ENCODE data around the gene SEMA4F. TPM values are rescaled to one million over a fixed set of nuclear protein-coding genes. Genes with fewer than 3 reads are reported as not detected.

Gene SEMA4F
- total RNA-seq, 4 donors from 2014 or later = 2.8 to 5.5 (median 5.3) TPM

- no peak for TF ChIP-seq EP300 (IDR thresholded peaks at IDR 0.05)
- no peak for TF ChIP-seq POLR2A (IDR thresholded peaks at IDR 0.05; ENCODE audit: low read depth)
- TF ChIP-seq CTCF (IDR thresholded peaks at IDR 0.05) = no peak
- TF ChIP-seq POLR2AphosphoS5 (IDR thresholded peaks at IDR 0.05) = no peak
- Histone ChIP-seq H3K27me3 (no peaks in the 10 kb centered on the region), H3K4me3 (no peak overlapping the region), H3K36me3 (peaks cover 9 to 59% (median 46%) of the 10 kb centered on the region in 4 donors), H3K27ac (replicated peaks in 1 of 4) (no peak overlapping the region), H3K4me1 (no peaks in the 10 kb centered on the region), H3K9me3 (no peaks in the 10 kb centered on the region)
- peak; percentile 74 for DNase-seq (ENCODE audit: extremely low spot score)
- intact Hi-C loops (cut with DNase I) = no loop called here
- WGBS = 84% methylated on average over 7 of the region's 7 CpGs
These were observed 19.9 kb downstream of the SEMA4F start for GRCh38 chr2:74673826-74674528.

GRCh38 chr2:74675090-74675489 is 21.0 kb downstream of the SEMA4F start:
- Histone ChIP-seq H3K36me3 (peaks cover 16 to 70% (median 57%) of the 10 kb centered on the region in 4 donors), H3K9me3 (no peaks in the 10 kb centered on the region), H3K4me1 (no peaks in the 10 kb centered on the region), H3K27me3 (no peaks in the 10 kb centered on the region), H3K27ac (replicated peaks in 1 of 4) (no peak overlapping the region), H3K4me3 (no peak overlapping the region)
- 86% methylated on average over 6 of the region's 6 CpGs for WGBS
- intact Hi-C loops (cut with DNase I) = no loop called here
- TF ChIP-seq CTCF (IDR thresholded peaks at IDR 0.05) (no peak), POLR2A (IDR thresholded peaks at IDR 0.05; ENCODE audit: low read depth) (no peak), EP300 (IDR thresholded peaks at IDR 0.05) (no peak), POLR2AphosphoS5 (IDR thresholded peaks at IDR 0.05) (no peak)
- DNase-seq (ENCODE audit: extremely low spot score) = peak; percentile 8

GRCh38 chr2:74676331-74676730 is 22.3 kb downstream of the SEMA4F start:
- no peak overlapping the region for H3K27ac ChIP-seq (replicated peaks in 1 of 4)
- H3K4me1 ChIP-seq = no peaks in the 10 kb centered on the region
- peak; percentile 45 for DNase-seq (ENCODE audit: extremely low spot score)
- TF ChIP-seq CTCF (IDR thresholded peaks at IDR 0.05) (no peak), POLR2AphosphoS5 (IDR thresholded peaks at IDR 0.05) (no peak), POLR2A (IDR thresholded peaks at IDR 0.05; ENCODE audit: low read depth) (no peak), EP300 (IDR thresholded peaks at IDR 0.05) (no peak)
- H3K9me3 ChIP-seq = no peaks in the 10 kb centered on the region
- intact Hi-C loops (cut with DNase I) = no loop called here
- no peaks in the 10 kb centered on the region for H3K27me3 ChIP-seq
- WGBS = 90% methylated on average over 4 of the region's 4 CpGs
- H3K36me3 ChIP-seq = peaks cover 20 to 82% (median 62%) of the 10 kb centered on the region in 4 donors
- H3K4me3 ChIP-seq = no peak overlapping the region

GRCh38 chr2:74679615-74680014 is 25.6 kb downstream of the SEMA4F start:
- intact Hi-C loops (cut with DNase I) = no loop called here
- whole genome bisulfite sequencing = 92% methylated on average over 13 of the region's 15 CpGs

More at GRCh38 chr2:74679615-74680014, 25.6 kb downstream of the SEMA4F start:
- H3K36me3 ChIP-seq = peaks cover 18 to 62% (median 46%) of the 10 kb centered on the region in 4 donors
- H3K4me3 ChIP-seq = no peak overlapping the region
- no peaks in the 10 kb centered on the region for H3K27me3 ChIP-seq
- H3K27ac ChIP-seq (replicated peaks in 1 of 4) = no peak overlapping the region
- TF ChIP-seq EP300 (IDR thresholded peaks at IDR 0.05) (no peak), POLR2A (IDR thresholded peaks at IDR 0.05; ENCODE audit: low read depth) (no peak), POLR2AphosphoS5 (IDR thresholded peaks at IDR 0.05) (no peak), CTCF (IDR thresholded peaks at IDR 0.05) (no peak)
- H3K4me1 ChIP-seq = no peaks in the 10 kb centered on the region
- peak; percentile 57 for DNase-seq (ENCODE audit: extremely low spot score)
- no peaks in the 10 kb centered on the region for H3K9me3 ChIP-seq
